IPS DF 19.7 (cell line): ENCODE results near the gene TSC22D1.
"Not testable (repeated sequence)": the region's sequence is repeated elsewhere in the genome, so short reads cannot be mapped to it uniquely, and the experiment has no call there.

ENCODE experiments used
- DNase-seq: peaks from one replicate; pipeline ENCODE4 v3.0.0-alpha.2; 2013; ENCODE audit warnings: low read depth, low spot score

TSC22D1 gene

DNA sequence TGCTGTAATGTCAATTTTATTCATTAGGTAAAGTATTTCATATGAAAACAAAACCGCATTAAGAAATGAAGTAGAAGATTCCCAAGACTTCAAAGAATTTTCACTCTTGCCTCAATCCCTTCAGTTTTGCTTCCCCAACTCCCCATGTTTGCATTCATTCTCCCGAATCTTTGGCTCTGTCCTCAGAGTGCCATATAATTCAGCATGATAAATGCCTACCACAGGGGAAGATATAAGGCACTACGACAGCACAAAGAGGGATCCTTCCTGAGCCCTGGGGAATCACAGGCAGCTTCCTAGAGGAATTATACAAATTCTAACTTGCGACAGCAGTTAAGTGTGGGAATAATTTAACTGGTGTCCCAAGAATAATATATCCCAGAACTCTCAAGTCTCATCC is 68.5 kb downstream of the TSC22D1 start:
- no peak for DNase-seq

DNA sequence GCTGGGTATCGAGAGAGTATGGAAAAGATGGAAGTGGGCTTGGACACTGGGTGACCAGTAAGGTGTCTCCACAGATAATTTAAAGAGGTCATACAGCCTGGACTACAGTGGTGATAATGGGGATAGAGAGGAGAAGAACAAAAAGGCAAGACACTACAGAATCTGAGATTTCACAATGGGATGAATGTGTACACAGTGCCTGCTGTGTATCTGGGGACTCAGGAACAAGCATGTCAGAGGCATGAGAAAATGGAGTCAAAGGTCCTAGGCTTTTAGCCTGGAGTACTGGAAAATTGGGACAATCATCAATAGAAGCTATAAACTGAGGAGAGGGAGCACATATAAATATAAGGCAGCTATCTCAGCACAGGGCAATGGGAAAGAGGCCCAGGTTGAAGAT is 69.4 kb downstream of the TSC22D1 start:
- no peak for DNase-seq

DNA sequence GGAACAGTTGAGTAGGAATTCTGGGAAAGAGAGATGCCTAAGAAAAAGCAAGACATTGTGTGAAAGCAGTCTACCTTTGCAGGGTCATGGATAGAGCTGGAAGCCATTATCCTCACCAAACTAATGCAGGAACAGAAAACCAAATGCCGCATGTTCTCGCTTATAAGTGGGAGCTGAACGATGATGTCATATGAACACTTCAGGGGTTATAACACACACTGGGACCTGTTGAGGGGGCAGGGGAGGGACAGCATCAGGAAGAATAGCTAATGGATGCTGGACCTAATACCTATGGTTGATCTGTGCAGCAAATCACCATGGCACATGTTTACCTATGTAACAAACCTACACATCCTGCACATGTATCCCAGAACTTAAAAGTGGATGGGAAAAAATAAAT is 69.9 kb downstream of the TSC22D1 start:
- no peak for DNase-seq

DNA sequence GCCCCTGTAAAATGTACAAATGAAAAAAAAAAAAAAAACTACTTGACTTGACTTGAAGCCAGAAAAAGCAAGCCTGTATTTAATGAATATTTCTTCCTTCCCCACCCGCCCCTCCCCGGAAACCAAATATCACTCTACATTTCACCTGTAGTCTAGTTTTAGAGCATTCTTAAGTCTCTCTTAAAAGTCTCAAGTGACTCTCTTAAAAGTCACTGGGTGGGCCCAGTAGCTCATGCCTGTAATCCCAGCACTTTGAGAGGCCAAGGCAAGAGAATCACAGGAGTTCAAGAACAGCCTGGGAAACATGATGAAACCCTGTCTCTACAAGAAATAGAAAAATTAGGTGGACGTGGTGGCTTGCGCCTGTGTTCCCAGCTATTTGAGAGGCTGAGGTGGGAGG is 72.0 kb downstream of the TSC22D1 start:
- DNase-seq = no peak

DNA sequence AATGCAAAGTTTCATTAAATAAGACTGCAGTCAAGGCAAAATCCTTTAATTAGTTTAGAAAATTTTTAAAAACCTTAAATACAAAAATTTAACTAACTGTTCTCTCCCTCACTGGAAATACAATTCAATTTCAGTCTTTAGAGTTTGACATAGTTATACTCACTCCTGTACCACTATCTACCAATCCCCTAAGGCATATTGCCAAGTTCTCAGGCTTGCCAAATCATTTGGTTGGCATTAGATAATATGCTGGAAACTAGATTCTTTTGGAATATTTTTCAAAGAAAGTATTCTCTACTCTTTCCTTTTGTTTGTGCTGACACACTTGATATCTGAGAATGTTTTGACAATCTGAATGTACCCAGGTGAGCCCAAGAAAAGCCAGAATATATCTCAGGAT is 77.2 kb downstream of the TSC22D1 start:
- no peak for DNase-seq

DNA sequence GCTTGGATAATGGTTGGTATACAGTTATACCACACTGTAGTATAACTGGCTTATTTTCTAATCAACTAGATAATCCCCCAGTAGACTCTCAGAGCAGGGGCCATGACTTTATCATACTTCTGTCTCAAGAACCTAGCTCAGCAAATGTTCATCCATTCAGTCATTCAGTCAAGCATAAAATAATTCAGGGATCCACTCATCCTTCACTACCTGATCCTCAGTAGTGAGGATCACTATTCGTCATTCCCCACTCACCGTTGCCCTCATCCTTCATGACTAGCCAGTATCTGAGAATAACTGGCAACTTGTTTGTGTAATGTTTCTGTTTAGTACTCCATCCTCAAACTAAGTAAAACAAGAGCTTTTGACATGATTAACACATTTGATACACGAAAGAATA is 77.6 kb downstream of the TSC22D1 start:
- DNase-seq = no peak

DNA sequence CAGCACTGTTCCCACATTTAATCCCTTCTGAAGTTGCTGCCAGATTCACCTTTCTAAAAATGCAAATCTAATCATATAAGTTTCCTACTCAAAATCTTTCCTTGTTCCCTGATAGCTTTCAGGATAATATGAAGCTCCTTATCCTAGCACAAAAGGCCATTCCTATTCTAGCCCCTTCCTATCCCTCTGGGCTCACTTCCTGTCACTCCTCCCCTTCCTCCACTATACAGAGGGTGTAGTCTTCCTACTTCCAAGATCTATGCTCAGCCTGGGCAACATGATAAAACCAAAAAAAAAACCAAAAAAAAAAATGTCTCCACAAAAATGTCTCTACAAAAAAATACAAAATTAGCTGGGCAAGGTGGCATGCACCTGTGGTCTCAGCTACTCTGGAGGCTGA is 78.3 kb downstream of the TSC22D1 start:
- no peak for DNase-seq

DNA sequence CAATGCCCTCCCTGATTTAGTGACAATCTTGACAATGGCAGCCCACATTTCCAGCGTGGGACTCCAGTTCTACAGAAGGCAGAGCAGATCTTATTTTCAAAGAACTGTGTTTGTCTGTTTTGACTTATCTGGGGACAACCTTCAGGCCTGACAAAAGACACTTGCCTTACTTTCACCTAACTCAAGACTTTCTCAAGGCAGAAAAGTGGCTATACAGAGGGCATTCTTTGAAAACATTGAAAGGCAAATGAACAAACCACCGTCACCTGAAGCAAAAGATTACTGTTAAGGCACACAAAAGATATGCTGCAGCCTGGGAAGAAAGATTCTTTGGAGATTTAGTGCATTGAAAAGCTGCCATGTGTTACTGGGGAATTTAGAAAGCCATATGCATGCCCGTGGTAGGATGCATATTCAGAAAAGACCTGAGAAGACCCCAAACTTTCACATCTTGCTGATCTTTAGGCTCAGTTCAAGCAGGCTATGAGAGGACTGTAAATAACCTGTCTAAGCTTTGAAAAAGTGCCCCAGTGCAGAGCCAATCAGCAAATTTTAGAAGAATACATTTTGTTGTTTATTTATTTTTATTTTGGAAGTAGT is 82.8 kb downstream of the TSC22D1 start:
- DNase-seq = no peak

DNA sequence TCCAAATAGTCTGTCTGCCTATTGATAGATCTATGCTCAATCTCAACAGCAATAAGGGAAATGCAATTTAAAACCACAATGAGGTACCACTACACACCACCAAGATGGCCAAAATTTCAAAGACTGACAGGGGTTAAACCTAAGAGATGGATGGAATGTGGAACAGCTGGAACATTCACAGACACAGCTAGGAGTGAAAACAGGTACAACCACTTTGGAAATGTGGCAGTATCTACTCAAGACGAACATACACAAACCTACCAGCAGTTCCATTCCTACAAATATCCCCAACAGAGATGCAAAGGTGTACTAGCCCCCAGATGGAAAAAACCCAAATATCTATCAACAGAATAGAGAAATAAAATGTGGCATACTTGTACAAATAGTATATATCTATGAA is 86.4 kb downstream of the TSC22D1 start:
- DNase-seq = no peak

DNA sequence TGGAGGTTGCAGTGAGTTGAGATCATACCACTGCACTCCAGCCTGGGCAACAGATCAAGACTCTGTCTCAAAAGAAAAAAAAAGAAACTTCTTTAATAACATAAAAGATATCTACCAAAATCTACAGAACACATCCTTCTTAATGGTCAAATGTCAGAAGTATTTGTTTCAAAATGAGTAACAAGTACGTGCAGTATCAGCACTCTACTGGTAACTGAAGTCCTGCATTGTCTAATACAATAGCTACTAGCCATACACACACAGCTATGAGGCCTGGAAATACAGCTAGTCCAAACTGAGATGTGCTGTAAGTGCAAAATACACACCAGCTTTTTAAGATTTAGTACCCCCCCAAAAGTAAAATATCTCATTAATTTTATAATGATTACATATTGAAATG is 88.1 kb downstream of the TSC22D1 start:
- no peak for DNase-seq

DNA sequence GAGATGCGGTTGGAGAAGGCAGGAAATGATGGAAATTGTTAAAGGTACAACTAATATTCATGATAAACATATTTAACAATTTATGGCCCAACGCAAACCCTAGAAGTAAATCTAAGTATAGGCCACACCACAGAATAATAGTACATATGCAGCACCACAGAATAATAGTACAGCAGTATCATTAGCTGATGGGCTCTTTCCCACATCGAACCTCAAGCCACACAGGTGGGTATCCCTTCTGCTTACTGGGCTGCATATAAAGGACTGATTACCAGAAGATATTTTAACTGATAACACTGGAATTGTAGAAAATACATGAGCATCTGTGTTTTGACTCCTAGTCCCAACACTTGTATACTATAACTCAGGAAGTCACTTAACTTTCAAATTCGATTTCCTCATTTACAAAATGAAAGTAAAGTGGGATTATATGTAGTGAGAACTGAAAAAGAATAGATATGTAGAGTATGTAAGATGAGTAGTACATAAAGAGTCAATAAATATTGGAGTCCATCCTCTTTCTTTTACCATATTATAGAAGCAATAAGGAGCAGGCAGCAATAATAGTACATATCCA is 91.5 kb downstream of the TSC22D1 start:
- DNase-seq = no peak

DNA sequence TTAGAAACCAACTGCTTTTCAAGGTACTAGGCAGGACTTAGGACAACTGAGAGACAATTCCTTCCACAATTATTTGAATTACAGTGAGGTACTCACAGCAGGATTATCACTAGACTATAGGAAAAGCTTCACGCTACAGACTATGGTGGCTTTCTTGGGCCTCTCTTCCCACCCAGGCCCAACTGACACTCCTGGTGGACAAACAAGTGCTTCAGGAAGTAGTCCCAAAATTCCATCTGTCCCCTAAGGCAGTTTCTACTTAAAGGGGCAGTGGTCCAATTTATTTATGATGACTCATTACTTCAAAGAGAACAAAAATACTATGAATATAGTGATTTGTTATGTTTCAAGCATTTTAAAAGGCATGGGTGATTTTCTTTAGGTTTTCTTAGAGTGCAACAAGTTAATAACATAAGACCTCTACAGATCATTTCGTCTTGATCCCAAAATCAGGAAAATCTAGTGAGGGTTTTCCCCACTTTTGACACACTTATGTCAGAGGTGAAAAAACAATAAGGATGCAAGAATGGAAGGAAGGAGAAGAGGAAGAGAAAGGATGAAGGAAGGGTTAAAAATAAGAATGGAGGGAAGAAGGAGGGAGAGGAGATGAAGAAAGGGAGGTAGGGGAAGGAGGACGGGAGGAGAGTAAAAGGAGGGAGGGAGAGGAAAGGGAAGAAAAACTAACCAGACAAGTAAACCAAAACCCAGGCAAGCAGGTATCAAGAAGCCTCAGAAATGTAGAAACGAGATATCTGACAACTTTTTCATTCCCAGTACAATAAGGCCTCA is 101.8 kb downstream of the TSC22D1 start:
- DNase-seq = no peak

DNA sequence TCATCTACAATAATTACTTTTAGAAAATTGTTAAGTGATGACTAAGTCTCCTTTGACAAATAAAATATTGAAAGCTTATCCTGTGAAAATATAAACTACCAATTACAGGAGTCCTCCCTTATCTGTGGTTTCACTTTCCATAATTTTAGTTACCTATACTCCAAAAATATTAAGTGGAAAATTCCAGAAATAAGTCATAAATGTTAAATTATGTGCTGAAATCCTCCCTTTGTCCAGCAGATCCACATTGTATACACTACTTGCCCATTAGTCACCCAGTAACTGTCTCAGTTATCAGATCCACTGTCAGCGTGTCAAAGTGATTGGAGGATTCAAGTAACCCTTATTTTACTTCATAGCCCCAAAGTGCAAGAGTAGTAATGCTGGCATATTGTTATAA is 104.4 kb downstream of the TSC22D1 start:
- DNase-seq = no peak

DNA sequence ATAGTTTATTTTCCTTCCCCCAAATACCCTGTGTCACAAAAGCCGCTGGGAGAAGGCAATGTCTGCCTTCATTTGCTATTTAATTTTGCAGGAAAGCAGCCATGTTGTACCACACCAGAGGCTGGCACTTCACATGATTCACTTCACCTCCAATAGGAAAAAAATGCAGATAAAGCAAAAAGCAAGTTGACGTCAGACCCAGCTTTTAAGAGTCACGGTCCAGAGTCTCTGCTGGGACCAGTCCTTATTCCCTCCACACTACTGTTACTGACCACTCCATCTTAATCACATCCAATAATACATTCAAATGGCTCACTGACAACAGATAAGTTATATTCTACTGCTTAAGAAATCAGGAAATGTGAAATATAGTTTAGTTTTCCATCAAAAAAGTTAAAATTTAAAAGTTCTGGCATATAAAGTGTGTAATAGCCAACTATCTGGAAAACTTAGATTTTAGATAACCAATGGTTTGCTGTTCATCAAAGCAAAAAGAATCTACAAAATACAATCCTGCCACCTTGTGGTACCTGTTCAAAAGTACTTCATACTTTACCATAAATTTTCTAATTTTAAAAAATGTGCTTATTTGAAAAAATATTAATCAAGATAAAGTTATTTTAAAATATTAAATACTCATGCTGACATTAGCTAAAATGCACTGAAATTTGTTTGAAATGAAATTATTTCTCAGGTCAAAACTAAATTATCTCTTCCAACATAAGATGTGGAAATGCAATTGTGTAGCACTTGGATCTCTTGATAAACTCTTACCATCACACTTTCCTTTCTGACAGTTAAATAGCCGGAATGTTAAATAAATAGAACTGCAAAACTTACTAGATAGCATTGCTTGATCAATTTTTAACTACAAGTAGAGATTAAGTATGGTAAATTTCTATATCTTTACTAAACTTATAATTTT is 105.2 kb downstream of the TSC22D1 start:
- no peak for DNase-seq

DNA sequence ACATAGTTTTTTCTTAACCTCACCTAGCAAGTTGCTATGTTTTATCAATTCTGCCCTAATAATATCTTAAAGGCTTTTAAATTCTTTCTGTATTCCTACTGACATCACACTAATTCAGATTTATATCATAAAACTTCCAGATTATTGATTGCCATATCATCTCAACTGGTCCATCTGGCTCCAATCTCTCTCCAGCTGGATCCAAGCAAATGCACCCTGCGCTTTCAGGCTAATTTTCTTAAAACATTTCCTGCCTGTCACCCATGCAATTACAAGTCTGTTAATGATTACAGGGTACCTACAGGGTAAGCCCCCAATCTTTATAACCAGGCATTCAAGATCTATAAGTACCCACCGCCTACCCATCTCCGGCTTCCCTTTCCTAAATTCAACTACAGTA is 107.3 kb downstream of the TSC22D1 start:
- DNase-seq = no peak

DNA sequence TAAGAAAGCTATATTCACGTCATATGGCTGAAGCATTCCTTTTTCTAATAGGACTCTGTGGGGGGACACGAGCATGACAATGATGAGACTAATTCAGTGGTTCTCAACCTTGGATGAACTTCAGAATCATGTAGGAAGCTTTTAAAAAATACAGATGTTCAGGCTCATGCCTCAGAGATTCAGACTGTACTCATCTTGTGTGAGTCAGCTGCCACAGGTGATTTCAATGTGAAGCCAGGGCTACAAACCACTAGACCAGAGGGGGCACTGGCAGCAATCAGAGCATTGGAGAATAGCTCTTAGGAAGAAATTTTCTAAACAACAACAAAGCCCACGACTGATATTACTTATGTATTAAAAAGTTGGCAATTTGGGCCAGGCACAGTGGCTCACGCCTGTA is 110.8 kb downstream of the TSC22D1 start:
- DNase-seq = no peak

DNA sequence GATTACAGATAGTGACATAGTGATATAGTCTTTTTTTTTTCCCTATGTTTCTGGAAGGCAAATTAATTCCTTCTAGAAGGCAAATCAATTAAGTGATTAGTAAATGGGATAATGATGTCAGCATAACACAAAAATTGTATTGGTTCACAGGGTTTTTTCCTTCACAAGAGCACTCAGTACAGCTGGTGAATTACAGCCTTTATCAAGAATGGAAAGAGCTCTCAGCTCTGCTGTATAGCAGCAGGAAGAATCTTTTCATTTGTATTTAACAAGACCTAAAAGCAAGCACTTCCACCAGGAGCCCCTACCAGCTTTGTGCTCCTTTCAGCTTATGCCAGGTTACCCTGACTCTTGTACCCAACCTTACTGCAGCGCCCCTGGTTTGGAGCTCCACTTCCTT is 111.7 kb downstream of the TSC22D1 start:
- no peak for DNase-seq

DNA sequence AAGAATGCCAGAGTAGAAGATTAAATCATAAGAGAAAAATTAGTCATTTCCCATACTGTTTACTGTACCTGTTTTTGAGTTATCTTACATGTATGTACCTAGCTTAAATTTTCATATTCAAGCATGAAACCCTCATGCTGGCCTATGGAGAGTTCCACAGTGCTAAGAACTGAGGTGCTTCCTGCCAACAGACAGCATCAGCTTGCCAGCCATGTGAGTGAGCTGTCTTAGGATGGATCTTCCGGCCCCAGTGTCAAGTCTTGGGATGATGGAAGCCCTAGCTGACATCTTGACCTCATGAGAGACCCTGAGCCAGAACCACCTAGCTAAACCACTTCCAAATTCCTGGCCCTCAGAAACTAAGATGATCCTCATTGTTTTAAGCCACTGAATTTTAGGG is 112.4 kb downstream of the TSC22D1 start:
- DNase-seq = no peak

DNA sequence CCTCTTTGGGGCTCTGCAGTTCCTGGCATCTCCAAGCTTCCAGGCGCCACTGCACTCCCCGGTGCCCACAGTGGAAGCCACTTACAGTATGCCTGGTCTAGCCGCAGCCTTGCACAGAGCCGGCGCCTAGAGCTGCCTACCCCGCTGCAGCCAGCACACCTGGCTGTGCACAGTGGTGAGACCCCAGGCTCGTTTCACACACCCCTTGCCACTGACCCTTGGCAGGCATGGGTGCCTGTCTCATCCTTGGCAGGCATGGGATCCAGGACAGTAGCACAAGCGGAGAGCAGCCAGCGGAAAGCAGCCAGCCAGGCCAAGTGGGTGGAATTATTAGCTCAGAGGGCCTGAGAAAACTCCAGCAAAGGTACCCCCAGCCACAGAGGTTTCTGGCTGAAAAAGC is 116.5 kb downstream of the TSC22D1 start:
- no peak for DNase-seq

DNA sequence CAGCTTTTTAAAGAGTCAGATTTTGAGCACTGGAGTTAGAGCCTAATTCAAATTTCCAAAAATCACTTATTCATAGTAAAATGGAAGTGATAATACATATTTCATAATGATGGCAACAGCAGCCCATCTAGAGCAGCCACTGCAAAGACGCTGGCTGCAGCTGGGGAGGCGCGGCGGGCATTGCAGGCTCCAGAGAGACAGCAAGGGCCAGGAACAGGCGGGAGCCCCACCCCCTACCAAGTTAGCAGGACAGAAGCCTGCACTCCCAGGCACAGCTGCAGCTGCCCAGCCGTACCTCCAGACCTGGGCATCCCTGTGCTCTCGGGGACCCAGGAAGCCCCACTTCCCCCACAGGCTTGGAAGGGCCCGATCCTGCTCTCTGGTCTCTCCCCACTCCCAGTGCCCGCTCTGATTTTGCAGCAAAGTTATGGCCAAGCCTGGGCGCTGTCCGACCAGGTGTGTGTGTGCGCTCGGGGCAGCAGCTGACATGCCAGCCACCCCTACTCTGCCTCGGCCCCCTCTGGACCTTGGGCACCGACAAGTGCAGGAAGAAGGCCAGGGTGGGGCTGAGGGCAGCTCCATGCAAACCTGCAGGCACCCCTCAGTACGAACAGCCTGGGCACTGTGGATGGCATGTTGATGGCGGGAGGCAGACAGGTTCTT is 117.7 kb downstream of the TSC22D1 start:
- DNase-seq = no peak

DNA sequence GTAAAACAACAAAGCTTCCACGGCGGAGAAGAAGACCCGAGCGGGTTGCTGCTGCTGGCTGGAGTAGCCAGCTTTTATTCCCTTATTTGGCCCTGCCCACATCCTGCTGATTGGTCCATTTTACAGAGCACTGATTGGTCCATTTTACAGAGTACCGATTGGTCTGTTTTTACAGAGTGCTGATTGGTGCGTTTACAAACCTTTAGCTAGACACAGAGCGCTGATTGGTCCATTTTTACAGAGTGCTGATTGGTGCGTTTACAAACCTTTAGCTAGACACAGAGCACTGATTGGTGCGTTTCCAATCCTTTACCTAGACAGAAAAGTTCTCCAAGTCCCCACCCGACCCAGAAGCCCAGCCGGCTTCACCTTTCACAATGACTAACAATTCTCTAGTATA is 119.9 kb downstream of the TSC22D1 start:
- DNase-seq = not testable (repeated sequence)

DNA sequence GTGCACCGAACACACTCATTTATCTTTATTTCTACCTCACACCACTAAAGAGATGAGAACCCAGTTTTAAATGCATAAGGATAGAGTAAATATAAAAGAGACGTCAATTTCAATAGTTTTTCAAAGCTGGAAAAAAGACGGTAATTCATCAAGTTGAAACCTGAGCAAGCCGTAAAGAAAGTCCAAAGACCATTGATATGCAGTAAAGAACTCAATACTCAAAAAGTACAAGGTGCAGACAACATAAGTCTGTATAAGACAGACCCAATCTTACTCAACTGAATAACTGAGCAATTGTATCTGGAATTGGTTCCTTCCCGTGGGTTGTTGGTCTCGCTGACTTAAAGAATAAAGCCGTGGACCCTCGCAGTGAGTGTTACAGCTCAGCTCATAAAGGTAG is 120.4 kb downstream of the TSC22D1 start:
- no peak for DNase-seq
